ENCODE measurements around the gene MLN. TPM values are rescaled to one million over a fixed set of nuclear protein-coding genes. Genes with fewer than 3 reads are reported as not detected.

The MLN gene
- total and polyA plus RNA-seq, 2 donors (not counting 3 experiments of a cell fraction or from before 2014, with no cell fraction given), result not detected

DNA sequence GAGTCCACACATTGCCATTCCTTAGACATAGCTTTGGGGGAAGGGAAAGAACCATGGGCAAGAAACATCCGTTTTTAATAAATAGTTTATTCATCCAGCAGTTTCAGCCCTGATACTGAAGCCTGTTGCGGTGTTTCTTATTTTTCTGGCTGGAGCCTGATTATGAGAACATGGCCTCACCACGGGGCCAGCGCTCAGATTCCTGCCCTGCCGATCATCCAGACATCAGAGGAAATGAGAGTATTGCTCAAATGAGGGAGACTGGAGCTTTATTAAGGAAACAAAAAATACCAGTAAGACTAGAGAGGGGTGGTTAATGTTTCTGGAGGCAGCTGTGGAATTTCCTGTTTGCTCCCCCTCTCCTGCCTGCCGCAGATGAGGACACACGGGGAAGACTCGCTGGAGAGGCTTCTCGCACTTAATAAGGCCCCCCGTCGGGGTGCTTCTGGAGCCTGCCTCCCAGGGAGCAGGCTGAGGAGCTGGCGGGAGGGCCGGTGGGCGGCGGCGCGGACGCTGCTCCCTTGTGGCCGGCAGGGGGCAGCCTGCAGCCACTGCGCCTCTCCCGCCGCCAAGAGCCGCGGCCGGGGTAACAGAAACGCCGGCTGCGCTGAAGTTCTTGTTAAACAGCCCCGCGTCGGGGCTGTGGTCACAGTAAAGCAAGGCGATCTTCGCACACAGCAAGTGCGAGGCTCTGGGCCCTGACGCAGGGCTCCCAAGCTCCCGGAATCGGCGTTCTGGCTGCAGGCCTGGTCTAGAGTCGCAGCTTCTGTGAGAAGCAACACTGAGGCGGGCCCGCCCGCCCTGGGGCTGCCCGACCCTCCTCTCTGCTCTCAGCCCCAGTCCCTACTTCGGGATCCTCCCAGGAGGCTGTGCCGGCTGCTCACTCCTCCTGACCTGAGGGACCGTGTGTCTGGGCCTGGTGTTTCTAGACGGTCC lies 32.4 kb downstream of the MLN start:
- TF ChIP-seq FOS (IDR thresholded peaks at IDR 0.05; ENCODE audit: borderline replicate concordance, insufficient read depth, low read length), result no peak
- TF ChIP-seq GATA2 (IDR thresholded peaks at IDR 0.05; ENCODE audit: insufficient read depth, insufficient read length, low read depth, low read length), result no peak
- TF ChIP-seq, protein P1, sequence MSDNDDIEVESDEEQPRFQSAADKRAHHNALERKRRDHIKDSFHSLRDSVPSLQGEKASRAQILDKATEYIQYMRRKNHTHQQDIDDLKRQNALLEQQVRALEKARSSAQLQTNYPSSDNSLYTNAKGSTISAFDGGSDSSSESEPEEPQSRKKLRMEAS (IDR thresholded peaks at IDR 0.05; ENCODE audit: insufficient read depth, insufficient read length), result peak; percentile 15
- TF ChIP-seq, protein P2, sequence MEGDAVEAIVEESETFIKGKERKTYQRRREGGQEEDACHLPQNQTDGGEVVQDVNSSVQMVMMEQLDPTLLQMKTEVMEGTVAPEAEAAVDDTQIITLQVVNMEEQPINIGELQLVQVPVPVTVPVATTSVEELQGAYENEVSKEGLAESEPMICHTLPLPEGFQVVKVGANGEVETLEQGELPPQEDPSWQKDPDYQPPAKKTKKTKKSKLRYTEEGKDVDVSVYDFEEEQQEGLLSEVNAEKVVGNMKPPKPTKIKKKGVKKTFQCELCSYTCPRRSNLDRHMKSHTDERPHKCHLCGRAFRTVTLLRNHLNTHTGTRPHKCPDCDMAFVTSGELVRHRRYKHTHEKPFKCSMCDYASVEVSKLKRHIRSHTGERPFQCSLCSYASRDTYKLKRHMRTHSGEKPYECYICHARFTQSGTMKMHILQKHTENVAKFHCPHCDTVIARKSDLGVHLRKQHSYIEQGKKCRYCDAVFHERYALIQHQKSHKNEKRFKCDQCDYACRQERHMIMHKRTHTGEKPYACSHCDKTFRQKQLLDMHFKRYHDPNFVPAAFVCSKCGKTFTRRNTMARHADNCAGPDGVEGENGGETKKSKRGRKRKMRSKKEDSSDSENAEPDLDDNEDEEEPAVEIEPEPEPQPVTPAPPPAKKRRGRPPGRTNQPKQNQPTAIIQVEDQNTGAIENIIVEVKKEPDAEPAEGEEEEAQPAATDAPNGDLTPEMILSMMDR (IDR thresholded peaks at IDR 0.05; ENCODE audit: extremely low read depth in 1 of 2, insufficient read depth in 1 of 2, low read depth in 1 of 2, low read length in 2 of 2), result peak; percentile 89 to 94
- no peak for TF ChIP-seq JUN (IDR thresholded peaks at IDR 0.05; ENCODE audit: borderline replicate concordance, insufficient read depth, insufficient read length, low read depth)
- TF ChIP-seq POLR2A (IDR thresholded peaks at IDR 0.05; ENCODE audit: low read depth, low read length), result peak; percentile 26
- no peaks in the 10 kb centered on the region for H3K79me2 ChIP-seq (ENCODE audit: control insufficient read depth, insufficient read depth, low read length)
- ChIA-PET CTCF (interaction anchor here (0.7 to 9.0 kb wide), 45 partner anchors 8 to 392 kb away, joined by 3 to 286 read pairs (median 5); partner anchors contain the start of genes GRM4, IP6K3, LEMD2 and MLN), POLR2A (interaction anchor here (1.2 to 4.7 kb wide), 3 partner anchors 10 to 60 kb away, joined by 3 to 25 read pairs (median 22); partner anchors contain the start of genes LEMD2 and UQCC2)
- H3K27me3 ChIP-seq (ENCODE audit: control insufficient read depth in 2 of 2, insufficient read depth in 2 of 2, low read length in 2 of 2), result no peaks in the 10 kb centered on the region
- peak overlapping the region; percentile 42 for H3K9ac ChIP-seq (replicated peaks; ENCODE audit: extremely low read depth, insufficient read depth, low read length)
- peaks cover 45% of the 10 kb centered on the region for H3K4me1 ChIP-seq (ENCODE audit: control insufficient read depth, extremely low read depth, insufficient read depth, low read length)
- TSS peak; percentile 8 for BruUV-seq (replicated peaks)
- no peaks in the 10 kb centered on the region for H3K9me3 ChIP-seq (replicated peaks; ENCODE audit: control insufficient read depth, insufficient read depth, low read length)
- peak; percentile 96 for FAIRE-seq
- H2AFZ ChIP-seq (ENCODE audit: low read depth, low read length), result no peak overlapping the region
- H3K4me2 ChIP-seq (ENCODE audit: insufficient read depth, low read length), result peak overlapping the region; percentile 25
- peak overlapping the region; percentile 64 for H3K27ac ChIP-seq (ENCODE audit: insufficient read depth, low read depth, low read length)
- H3K36me3 ChIP-seq (ENCODE audit: control insufficient read depth in 2 of 2, extremely low read depth in 1 of 2, insufficient read depth in 2 of 2, low read length in 2 of 2), result peaks cover 9 to 22% of the 10 kb centered on the region in 2 experiments
- H3K4me3 ChIP-seq (replicated peaks in 1 of 3; ENCODE audit: insufficient read depth in 1 of 3, low read depth in 1 of 3, low read length in 3 of 3), result no peak overlapping the region
- no peaks in the 10 kb centered on the region for H4K20me1 ChIP-seq (replicated peaks; ENCODE audit: control insufficient read depth, extremely low read depth, insufficient read depth, low read length)
- DNase-seq (ENCODE audit: low read depth, low spot score), result peak; percentile 89
- intact Hi-C loops (cut with micrococcal nuclease), result loop anchor here (1.0 to 2.0 kb wide), 6 partner anchors 10 to 284 kb away; partner anchors contain the start of genes LEMD2 and UQCC2
- H3K9me1 ChIP-seq (replicated peaks; ENCODE audit: control insufficient read depth, extremely low read depth, insufficient read depth, low read length), result no peaks in the 10 kb centered on the region
- dilution Hi-C loops (cut with MboI; ENCODE audit: extremely low pct_ligation_motif_present, low sequenced_read_pairs), result no loop called here
